G401 (cell line): ENCODE data around the gene PRR9. TPM values are rescaled to one million over a fixed set of nuclear protein-coding genes. Genes with fewer than 3 reads are reported as not detected.
A peak's percentile ranks its signal among the peaks of the same experiment; 100 is the strongest.
"Not testable (repeated sequence)": the region's sequence is repeated elsewhere in the genome, so short reads cannot be mapped to it uniquely, and the experiment has no call there.

Experiments
- DNase-seq: peaks from one replicate; pipeline ENCODE4 v3.0.0-alpha.2; 2015; ENCODE audit warnings: low spot score
- in situ Hi-C: cut with HindIII; loops from 2 replicates; pipeline ENCODE4 v1.10.0; 2016; ENCODE audit warnings: low sequenced_read_pairs, mixed read lengths
- total RNA-seq: library from RNA; depleted of rRNA; stranded (reverse); fragments of >200 nt; shearing (Covaris generic); gene quantifications from 2 replicates; pipeline ENCODE4 v1.2.3, GENCODE V29; 2014; rRNA removed

Gene PRR9, protein sequence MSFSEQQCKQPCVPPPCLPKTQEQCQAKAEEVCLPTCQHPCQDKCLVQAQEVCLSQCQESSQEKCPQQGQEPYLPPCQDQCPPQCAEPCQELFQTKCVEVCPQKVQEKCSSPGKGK
- total RNA-seq = not detected in 2 replicates

DNA sequence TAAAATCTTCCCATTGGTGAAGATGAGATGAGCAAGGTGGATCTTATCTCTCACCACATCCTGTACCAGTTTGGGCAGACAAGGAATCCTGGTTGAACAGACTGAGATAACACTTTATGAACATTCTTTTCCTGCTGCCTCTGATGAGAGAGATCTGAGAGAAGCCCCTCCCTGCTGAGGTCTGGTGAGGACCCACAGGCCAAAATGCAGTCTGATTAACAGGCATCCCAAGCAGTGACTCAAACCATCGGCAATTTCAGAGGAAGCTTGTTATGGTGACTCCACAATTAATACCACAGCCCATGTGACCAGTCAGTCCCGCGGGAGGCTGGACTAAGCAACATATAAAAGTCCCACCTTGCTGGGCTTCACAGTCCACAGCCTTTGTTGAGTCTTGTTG is at the start of gene PRR9:
Gene PRR9, plus strand, starts transcription at position 373 of the 400 bp plus-strand sequence. CDS start 561 bp downstream, outside the sequence.
- DNase-seq = no peak
- in situ Hi-C loops = no loop called here

DNA sequence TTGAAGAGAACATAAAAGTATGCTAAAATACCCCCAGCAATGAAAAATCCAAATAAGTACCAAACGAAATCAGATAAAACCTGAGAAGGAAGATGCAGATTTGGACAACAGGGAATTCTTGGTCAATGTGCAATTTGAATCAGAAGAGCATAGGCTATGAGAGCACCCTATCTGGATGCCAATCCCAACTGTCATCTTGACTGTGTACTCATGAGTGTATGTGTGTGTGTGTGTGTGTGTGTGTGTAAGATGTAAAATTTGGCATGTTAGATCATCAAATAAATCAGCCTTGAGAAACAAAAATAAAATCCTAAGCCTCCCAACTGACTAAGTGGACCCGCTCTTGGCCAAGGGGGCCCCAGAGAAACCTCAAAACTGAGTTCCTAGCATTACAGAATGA is 48.7 kb upstream of the PRR9 start:
- in situ Hi-C loops = no loop called here
- no peak for DNase-seq

DNA sequence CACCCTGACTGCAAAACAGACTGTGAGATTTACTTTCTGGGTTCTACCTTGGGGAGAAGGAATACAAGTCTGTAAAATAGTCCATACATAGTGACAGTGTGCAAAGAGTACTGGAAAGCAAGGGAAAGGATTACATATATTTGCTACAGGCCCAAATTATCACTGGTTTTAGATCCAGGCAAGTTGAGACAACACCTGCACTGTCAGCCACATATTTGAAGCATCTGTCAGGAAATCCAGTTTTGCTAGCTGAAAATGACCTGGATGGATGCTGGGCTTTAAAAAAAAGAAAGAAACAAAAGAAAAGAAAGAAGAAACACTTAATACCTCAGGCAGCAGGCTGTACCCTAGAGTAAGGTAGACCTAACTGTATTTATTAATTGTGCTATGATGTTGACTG is 42.8 kb upstream of the PRR9 start:
- in situ Hi-C loops = no loop called here
- DNase-seq = no peak

DNA sequence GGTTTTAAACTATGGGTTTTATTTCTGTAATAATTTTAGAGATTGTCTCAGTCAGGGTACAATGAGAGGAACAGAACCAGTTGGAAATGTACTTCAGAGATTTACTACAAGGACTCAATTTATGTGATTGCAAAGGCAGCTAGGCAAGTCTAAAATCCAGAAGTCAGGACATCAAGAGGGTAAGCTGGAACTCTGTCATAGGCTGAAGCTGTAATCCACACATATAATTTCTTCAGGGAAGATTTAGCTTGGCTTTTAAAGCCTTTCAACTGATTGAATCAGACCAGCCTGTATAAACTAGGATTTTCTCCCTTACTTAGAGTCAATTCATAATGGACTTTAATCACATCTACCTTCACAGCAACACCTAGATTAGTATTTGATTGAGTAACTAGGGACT is 38.5 kb upstream of the PRR9 start:
- in situ Hi-C loops = no loop called here
- no peak for DNase-seq

DNA sequence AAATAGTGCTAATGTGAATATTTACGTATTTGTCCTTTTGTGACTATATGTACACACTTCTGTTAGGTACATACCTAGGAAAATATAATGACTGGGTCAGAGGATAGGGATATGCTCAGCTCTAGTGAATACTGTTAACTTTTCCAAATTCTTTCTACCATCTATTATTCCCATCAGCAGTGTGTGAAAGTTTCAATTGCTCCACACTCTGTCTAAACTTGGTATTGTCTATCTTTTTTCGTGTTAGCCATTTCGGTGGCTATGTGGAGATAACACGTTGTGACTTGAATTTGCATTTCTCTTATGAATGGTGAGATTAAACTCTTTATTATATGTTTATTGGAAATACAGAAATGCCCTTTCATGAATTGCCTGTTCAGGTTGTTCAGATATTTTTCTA is 36.8 kb upstream of the PRR9 start:
- in situ Hi-C loops = no loop called here
- no peak for DNase-seq

DNA sequence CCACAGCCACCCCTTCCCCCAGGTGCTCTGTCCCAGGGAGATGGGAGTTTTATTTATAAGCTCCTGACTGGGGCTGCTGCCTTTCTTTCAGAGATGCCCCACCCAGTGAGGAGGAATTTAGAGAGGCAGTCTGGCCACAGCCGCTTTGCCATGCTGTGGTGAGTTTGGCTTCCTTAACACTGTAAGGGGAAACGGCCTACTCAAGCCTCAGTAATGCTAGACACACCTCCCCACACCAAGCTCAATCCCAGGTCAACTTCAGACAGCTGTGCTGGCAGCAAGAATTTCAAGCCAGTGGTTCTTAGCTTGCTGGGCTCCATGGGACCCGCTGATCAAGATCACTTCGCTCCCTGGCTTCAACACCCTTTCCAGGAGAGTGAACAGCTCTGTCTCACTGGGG is 29.1 kb upstream of the PRR9 start:
- DNase-seq, in situ Hi-C loops: not testable (repeated sequence)

DNA sequence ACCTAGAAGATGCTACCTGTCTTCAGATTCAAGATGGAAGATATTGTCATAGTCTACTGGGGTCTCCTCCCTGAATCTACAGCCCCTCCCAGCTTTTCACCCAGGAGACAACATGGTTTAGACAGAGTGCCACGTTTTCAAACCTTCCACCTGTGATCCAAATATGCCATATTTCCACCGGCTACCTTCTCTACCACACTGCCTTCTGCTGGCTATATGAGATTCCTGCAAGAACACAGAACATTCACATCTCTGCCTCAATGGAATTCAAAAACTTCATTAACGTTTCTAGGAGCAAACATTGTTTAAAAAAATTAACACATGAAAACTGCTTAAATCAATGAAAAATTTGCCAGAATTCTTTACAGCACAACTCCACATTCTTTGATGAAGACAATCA is 27.0 kb upstream of the PRR9 start:
- in situ Hi-C loops = no loop called here
- no peak for DNase-seq

DNA sequence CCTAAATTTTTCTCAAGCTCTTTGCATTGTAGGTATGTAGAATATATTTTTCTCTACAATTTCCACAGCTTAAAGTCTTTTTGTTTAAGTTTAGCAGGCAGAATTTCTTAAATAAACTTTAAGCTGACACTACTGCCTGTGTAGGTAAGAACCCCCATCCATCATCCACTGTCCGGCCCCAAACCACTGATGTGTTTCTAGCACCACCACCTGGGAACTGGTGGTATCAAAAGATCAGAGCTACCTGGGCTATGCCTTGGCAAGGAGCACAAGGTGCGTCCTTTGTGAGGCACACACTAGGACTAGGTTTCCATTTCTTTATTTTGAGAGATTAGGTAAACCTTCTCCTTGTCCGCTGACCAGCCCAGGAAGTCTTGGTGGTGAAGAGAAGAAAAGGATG is 24.7 kb upstream of the PRR9 start:
- DNase-seq = no peak
- in situ Hi-C loops = no loop called here

DNA sequence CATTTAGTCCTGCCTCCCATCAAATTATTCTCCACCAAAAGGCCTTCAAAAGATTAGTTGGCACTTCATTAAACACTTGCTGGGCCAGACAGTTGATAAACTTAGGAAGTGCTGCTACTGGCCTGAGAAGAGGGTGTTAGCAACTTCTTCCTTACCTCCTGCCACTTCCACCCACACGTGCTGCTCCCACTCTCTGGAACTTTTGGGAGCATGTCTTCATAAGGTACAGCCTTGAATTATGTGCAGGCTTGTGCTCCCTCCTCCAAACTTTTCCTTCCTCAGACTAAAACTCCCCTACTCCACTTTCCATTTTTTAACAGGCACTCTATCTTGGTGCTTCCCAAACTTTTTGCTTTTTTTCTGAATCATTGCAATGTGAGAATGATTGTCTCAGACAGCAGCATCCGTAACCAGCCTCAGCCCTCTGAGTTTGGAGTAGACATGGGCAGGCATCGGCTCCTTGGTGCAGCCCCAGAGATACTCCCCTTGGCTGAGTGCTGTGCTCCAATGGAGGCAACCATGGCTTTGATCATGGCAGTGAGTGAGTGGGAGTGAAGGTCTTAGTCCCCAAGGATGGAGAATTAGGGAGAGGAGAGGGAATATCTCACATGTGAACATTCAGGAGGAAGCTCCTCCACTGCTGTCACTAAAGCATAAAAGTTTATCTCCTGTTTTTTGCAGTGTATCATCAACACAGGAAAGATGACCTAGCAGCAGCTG is 22.9 kb upstream of the PRR9 start:
- in situ Hi-C loops = no loop called here
- DNase-seq = no peak

DNA sequence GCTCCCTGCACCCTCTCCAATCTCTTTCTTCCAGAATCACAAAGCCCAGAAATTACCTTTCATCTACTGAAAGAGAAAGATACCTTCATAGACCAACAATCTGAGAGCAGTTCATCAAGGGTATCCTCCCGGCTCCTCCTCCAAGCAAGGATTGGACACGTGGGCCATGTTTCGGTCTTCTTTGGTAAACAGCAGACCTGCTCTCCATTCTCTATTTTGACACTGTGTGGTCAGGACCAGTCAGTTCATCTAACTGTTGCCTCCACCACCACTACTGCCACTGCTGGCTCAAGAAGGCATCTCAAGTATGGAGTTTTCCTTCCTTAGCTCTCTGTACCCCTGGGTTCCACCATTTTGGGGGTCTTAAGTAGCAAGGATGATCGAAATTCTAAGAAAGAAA is 22.2 kb upstream of the PRR9 start:
- DNase-seq = no peak
- in situ Hi-C loops = no loop called here

DNA sequence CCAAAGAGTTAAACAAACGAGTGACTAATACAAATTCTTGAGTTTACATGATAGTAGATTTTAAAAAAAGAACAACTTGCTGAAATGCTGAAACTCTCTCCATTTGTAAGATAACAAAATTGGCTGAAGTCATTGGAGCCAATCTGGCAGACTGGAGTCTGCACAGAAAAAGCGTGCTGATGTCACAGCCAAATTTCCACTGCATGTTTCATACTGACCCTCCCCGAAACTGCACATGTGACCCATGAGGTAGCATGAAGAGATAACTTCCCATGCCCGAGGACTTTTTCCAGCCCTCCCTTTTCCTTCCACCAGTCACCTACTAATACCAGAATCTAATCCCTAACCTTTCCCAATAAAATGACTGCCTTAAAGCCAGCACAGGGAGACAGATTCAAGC is 15.4 kb upstream of the PRR9 start:
- no peak for DNase-seq
- in situ Hi-C loops = no loop called here

DNA sequence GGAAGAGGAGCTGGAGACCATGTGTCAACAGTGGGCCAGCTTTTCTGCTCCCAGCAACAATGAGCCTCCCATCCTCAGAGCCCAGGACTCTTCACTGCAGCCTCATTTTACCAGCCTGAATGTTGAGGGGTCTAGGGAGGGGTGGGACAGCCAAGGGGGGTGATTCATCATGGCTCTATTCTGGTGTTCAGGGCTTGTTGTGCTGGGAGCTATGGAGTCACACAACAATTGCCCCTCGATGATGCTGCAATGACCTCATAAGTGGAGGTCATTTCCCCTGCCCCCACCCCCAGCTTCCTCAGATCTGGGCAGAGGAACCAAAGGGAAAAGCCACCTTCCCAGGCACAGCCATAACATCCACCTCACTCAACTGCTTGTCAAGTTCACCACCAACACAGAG is 14.3 kb upstream of the PRR9 start, which contains the start of gene LELP1:
Gene LELP1, plus strand, starts transcription at position 301 of the 400 bp plus-strand sequence. CDS start 1,278 bp downstream, outside the sequence.
- DNase-seq = no peak
- in situ Hi-C loops = no loop called here

DNA sequence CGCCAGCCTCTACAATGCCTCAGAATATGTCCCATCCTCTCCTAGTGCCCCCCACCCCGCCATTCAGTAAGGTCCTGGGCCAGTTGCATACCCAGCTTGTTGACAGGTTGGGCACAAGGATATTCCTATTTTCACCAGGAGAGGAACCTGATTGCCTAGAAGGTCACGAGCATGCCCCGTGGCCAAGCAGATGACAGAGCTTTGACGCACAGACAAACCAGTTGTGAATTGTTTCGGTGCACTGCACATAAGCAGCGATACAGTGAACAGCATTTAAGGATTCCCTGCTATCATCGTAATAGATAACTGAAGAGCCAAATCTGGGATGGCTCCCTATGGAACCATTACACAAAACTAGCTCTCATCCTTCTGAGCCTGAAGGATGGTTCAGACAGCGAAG is 10.8 kb upstream of the PRR9 start:
- no peak for DNase-seq
- in situ Hi-C loops = no loop called here

DNA sequence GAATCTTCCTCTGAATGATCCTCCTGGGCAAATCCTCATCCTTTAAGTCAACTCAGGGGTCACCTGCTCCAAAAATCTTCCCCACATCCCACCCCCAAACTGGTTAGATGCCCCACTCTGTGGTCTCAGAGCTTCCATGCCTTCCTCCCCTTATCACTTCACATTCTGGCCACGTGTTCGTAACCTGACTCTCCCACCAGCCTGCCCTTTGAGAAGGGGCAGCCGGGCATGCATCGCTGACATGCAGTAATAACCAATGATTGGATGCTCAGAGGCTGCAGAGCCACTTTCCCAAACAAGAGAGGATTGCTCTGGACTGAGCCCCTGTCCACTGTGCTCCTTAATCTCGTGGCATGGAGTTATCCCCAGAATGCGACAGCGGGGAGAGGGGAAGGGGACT is 7.2 kb upstream of the PRR9 start:
- in situ Hi-C loops = no loop called here
- no peak for DNase-seq

DNA sequence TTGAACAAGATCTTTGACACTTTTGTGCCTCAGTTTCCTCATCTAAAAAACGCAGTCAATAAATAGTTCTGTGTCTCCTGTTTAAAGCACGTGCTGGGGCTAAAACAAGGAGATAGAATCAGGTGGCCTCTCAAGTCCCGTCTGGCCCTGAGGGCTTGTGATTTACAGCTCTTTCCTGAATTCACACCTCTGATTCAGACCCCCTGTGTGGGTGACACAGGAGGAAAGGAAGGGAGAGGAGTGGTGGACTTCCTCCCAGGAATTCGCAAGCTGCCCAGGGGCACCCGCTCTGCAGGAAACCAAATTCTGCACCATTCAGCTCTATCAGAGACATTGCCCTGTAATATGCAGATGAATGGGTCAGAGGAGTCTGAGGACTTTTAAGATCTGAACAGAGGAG is 5.2 kb upstream of the PRR9 start:
- in situ Hi-C loops = no loop called here
- DNase-seq = no peak

DNA sequence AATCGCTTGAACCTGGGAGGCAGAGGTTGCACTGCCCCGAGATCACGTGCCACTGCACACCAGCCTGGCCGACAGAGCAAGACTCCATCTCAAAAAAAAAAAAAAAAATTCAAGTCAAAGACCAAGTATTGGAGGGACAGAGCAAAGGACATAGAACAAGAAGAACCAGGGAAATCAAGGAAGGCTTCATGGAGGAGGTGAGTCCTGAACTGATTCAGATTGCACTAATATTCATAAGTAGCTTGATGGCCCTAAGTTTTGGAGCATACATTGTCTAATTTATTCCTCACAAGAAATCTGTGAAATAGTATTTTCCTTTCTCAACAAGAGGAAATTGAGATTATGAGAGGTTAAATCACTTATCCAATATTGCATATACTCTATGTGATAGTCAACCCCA is 3.9 kb upstream of the PRR9 start:
- in situ Hi-C loops = no loop called here
- DNase-seq = no peak

DNA sequence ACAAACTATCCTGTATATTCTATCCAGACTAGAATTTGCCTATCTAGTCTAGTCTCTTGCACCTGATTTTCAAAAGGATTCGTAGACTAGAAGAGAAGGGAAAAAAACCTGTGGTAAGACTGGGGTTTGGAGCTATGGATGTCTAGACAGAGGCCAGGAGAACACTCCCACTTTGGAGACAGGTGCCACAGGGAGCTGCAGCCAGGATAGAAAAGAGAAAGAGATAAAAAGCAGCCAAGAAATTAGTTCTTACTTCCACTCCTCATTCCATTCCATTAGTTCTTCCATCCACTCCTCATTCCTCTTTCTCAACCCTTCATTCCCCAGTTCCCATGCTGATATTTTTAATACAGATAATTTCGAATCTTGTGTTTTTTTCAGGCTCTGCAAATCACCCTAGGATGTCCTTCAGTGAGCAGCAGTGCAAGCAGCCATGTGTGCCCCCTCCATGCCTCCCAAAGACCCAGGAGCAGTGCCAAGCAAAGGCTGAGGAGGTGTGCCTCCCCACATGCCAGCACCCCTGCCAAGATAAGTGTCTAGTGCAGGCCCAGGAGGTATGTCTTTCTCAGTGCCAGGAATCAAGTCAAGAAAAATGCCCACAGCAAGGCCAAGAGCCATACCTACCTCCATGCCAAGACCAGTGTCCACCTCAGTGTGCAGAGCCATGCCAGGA is 496 bp downstream of the PRR9 start:
- in situ Hi-C loops = no loop called here
- DNase-seq = no peak

DNA sequence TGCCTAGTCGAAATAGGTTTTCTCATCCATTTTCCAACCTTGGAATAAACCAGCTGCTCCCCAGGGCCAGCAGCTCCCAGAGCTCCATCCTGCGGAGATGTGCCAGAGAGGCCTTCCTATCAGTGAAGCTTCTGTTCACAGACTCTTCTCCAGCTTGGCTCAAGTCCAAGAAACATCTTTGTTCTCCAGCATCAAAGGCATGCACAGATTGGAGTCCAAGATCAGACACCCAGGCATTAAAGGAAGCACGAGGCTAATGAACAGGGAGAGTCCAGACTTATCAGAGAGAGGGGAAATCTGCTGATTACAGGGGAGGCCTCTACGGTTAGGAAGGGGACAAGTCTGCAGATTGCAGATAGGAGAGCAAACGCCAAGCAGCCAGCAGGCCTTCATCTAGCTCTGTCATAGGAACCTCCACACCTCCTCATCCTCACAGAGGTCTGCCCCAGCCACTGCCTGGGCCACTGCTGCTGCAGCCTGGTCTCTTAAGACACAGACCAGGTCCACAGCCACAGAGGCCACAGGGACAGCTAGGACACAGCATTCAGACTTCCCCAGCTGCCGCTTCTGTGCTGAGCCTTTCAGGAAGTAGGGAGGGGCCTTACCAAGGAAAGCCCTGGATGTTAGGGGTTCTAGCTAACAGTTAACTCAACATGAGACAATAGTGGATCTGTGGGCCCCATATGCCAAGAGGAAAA is 3.4 kb downstream of the PRR9 start:
- DNase-seq = peak; percentile 1
- in situ Hi-C loops = no loop called here

DNA sequence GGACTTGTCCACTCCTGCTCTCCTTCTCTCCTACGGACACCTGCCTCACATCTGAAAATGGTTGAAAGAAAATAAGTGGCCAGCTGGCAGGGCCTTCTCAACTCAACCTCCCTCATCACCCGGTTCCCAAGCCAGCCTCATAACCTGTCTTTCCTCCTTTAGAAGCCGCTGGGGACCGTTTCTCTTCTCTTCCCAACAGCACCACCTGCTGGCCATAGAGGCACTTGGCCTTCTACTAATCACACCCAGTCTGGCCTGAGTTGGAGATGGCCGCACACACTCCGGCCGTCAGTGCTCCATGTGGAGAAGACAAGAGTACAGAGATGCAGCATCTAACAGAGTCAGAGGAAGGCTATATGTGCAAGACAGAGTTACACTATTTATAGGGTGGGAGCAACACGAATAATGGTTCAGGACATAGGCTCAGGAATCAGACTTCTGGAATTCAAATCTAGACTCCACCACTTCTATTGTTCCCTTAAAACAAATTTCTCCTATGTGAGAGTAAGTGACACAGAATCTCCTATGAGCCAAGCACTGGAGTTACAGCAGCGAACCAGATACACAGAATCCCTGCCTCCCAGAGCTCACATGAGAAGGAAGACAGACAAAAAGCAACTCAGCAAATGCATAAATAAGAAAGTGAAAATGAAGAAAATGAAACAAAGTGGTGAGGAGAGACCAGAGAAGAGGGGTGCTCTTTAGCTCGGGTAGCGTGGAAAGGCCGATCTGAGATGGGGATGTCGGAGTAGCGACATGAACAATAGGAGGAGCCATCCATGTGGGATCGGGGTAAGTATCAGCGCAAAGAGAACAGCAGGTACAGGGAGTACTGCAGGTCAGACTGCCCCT is 5.9 kb downstream of the PRR9 start:
- in situ Hi-C loops = not testable (repeated sequence)
- DNase-seq = peak; percentile 39
